ENCODE results near the gene INPP5D.

- TF ChIP-seq, protein P1, sequence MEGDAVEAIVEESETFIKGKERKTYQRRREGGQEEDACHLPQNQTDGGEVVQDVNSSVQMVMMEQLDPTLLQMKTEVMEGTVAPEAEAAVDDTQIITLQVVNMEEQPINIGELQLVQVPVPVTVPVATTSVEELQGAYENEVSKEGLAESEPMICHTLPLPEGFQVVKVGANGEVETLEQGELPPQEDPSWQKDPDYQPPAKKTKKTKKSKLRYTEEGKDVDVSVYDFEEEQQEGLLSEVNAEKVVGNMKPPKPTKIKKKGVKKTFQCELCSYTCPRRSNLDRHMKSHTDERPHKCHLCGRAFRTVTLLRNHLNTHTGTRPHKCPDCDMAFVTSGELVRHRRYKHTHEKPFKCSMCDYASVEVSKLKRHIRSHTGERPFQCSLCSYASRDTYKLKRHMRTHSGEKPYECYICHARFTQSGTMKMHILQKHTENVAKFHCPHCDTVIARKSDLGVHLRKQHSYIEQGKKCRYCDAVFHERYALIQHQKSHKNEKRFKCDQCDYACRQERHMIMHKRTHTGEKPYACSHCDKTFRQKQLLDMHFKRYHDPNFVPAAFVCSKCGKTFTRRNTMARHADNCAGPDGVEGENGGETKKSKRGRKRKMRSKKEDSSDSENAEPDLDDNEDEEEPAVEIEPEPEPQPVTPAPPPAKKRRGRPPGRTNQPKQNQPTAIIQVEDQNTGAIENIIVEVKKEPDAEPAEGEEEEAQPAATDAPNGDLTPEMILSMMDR (IDR thresholded peaks at IDR 0.05) = no peak
- no peak for TF ChIP-seq POLR2A (IDR thresholded peaks at IDR 0.05)
These were observed 28.8 kb downstream of the INPP5D start for GRCh38 chr2:233088972-233089345.
